GM20000 (cell line): ENCODE measurements around the gene MGA.

Experiments
- DNase-seq: peaks from one replicate; pipeline ENCODE4 v3.0.0; 2012; ENCODE audit warnings: low spot score
- TF ChIP-seq, protein P1 (sequence below): IDR thresholded peaks from 2 replicates; pipeline ENCODE4 v1.5.1; 2012; ENCODE audit warnings: mild to moderate bottlenecking, control low read depth; ENCODE audit errors: extremely low read depth, missing control alignments

MGA gene

DNA sequence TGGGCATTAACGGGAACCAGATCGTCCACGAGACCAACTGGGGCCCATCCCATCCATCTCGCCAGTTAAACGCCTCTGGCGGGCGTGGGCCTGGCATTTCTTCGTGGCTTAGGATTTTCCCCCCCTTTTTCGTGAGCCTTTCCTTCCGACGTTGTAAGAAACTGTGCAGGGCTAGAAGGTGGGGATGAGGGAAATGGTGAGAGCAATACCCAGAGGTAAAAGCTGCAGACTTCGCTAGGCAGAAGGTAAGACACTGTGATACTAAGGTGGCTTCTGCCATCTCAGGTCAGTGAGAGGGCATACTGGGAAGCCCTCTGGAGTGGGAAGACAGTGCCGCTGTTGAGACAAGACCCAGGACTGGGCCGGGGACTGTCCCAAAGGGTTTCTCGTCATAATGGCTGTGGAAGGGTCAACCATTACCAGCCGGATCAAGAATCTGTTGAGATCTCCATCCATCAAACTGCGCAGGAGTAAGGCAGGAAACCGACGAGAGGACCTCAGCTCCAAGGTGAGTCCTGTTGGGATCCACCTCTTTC, 114.7 kb downstream of the MGA start:
- no peak for DNase-seq
- TF ChIP-seq, protein P1, sequence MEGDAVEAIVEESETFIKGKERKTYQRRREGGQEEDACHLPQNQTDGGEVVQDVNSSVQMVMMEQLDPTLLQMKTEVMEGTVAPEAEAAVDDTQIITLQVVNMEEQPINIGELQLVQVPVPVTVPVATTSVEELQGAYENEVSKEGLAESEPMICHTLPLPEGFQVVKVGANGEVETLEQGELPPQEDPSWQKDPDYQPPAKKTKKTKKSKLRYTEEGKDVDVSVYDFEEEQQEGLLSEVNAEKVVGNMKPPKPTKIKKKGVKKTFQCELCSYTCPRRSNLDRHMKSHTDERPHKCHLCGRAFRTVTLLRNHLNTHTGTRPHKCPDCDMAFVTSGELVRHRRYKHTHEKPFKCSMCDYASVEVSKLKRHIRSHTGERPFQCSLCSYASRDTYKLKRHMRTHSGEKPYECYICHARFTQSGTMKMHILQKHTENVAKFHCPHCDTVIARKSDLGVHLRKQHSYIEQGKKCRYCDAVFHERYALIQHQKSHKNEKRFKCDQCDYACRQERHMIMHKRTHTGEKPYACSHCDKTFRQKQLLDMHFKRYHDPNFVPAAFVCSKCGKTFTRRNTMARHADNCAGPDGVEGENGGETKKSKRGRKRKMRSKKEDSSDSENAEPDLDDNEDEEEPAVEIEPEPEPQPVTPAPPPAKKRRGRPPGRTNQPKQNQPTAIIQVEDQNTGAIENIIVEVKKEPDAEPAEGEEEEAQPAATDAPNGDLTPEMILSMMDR: no peak

DNA sequence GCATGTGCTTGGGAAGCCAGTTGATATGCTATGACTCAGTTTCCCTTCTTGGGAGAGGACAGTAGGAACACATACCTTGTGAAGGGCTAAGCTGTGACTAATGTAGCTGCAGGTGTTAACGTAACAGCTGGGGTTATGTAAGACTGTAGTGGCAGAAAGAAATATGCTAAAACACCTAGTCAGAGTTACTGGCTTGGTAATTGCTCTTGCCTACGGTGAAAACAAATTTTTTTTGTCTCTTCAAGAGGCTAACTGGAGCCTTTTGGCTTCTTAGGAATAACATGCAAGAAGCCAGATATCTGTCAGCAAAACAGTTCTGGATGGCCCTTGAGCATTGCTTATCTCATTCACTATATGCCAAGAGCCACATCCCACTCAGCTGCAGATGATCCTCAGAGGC, 115.4 kb downstream of the MGA start:
- TF ChIP-seq, protein P1: no peak
- DNase-seq: no peak

DNA sequence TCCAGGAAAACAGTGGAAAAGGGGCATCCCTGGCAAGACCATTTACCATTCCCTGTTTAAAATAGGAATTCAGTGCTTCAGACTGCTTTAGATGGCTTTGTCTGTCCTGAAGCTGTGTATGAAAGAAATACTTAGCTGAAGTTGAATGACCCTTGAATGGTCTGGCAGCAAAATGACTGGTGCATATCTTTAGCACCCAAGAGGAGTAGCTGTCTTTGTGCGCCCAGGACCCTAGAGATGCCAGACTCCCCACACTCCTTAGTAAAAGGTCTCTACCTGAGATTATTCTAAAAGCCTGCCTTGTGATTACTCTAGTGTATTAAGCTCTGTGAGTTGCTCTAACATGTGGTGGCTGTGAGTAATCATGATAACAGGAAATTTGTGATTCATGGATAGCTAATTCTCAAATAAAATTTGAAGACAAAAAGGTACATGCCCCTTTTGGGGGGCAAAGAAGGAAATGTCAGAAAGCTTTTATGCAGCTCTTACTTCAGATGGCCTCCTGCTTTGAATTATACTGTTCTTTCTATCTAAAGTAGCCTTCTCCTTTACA, 117.3 kb downstream of the MGA start:
- TF ChIP-seq, protein P1: no peak
- no peak for DNase-seq

DNA sequence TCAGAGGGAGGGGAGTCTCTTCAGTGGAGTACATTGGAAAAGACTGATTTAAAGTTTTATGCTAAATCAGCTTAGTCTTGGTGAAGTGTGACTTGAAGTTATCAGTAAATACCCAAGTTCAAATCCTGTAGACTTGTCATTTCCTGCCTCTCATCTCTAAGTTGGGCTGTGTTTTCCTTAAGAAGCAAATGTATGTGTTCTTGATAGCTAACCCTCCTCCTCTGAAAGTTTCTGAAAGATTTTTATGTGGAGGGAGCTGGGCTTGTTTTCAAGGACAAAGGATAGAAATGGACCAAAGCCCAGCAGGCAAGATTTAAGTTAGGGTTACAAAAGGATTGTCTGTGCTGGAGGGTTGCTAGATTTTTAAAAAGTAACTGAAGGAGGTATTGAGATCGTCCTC, 118.3 kb downstream of the MGA start:
- DNase-seq: no peak
- TF ChIP-seq, protein P1: no peak

DNA sequence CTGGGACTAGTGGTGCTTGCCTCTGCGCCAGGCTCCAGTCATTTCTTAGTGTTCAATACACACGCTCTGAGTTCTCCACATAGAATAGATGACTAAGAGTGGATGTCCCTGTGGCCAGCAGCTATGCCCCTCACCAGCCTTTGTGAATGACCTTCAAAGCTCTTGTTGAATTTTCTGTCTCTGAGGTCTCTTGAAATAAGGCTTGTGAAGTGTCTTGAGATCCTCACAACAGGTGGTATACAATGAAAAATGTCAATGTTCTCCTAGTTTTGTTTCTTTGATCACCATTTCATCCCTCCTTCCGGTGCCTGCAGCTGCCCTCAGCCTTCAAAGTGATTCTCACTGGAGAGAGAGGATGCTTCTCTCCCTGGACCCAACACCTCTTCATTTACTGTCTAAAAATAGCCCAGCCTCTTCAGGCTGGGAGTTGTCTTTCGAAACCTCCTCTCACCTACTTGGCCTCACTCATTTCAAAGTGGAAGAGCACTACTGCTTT, 119.5 kb downstream of the MGA start:
- TF ChIP-seq, protein P1: no peak

DNA sequence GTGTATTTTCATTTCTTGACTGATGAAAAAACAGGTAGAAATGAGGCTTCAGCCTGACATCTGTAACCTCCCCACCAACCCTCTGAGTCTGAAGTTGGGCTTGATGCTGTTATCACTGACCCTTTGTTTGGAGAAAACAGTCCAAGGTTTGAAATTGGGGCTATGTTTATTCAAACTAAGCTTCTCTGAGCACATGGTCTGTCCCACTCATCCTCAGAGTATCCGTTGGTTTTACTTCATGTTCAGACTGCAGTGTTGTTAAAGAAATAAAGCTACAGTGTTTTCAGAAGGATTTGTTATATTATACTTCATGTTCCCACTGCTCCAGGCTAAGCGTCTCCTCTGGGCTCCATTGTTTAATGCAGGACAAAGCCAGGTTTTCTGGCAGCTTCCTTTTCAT, 120.1 kb downstream of the MGA start:
- no peak for DNase-seq
- TF ChIP-seq, protein P1: no peak

More for the DNA sequence above, 119.5 kb downstream of the MGA start:
- DNase-seq: no peak

DNA sequence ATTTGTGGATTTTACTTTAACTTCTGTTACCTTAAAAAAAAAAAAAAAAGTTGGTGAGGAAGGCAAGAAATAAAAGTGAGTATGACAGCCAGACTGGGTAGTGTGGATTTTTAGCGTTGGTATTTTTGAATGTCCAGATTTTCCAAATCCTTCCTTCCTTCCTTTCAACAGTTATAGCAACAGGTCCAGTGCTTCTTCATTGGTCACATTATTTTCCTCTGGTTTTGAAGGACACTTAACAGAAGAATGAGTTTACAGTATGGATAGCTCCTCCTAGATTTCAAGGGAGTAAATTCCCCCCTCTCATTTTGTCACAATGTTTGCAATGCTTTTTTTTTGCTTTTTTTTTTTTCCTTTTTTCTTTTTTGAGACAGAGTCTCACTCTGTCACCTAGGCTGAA, 120.5 kb downstream of the MGA start:
- no peak for DNase-seq
- TF ChIP-seq, protein P1: no peak
